ENCODE data around the gene DOC2B. TPM values are rescaled to one million over a fixed set of nuclear protein-coding genes. Genes with fewer than 3 reads are reported as not detected.

DOC2B gene
- polyA plus RNA-seq, 1 of the 3 experiments (the other 2 are of a cell fraction), result 0.16 TPM

GRCh38 chr17:208429-208828 lies 27.0 kb upstream of the DOC2B start (continued):
- TF ChIP-seq TCF12 (IDR thresholded peaks at IDR 0.05) (no peak), ELF1 (IDR thresholded peaks at IDR 0.05) (no peak), RCOR1 (IDR thresholded peaks at IDR 0.05; ENCODE audit: low read length) (no peak), FOSL2 (IDR thresholded peaks at IDR 0.05; ENCODE audit: borderline replicate concordance, low read depth) (no peak), GATA2 (CRISPR knock-in tag; IDR thresholded peaks at IDR 0.05) (no peak), NFIC (IDR thresholded peaks at IDR 0.05; ENCODE audit: borderline replicate concordance) (no peak), FOXM1 (IDR thresholded peaks at IDR 0.05; ENCODE audit: low read depth) (no peak)

- Histone ChIP-seq H3K9ac (no peak overlapping the region), H2AFZ (ENCODE audit: low read depth) (no peak overlapping the region), H3K4me2 (no peak overlapping the region), H4K20me1 (ENCODE audit: insufficient read depth) (no peaks in the 10 kb centered on the region), H3K27me3 (ENCODE audit: insufficient read depth) (no peaks in the 10 kb centered on the region), H3K4me3 (ENCODE audit: low read depth in 2 of 2, low read length in 1 of 2) (no peak overlapping the region), H3K36me3 (replicated peaks in 1 of 2; ENCODE audit: control insufficient read depth in 1 of 2, insufficient read depth in 2 of 2, low read length in 1 of 2) (no peaks in the 10 kb centered on the region), H3K9me3 (no peaks in the 10 kb centered on the region), H3K9me2 (no peaks in the 10 kb centered on the region), H3K27ac (ENCODE audit: low read depth in 2 of 2, low read length in 1 of 2) (no peak overlapping the region), H3F3A (replicated peaks; ENCODE audit: insufficient read depth) (no peaks in the 10 kb centered on the region), H3K79me2 (ENCODE audit: insufficient read depth) (no peaks in the 10 kb centered on the region), H3K4me1 (ENCODE audit: control insufficient read depth in 1 of 2, insufficient read depth in 2 of 2, low read depth in 1 of 2, low read length in 1 of 2) (no peaks in the 10 kb centered on the region)
- POLR2A ChIA-PET, result no interaction called here
- WGBS (ENCODE audit: low lambda C conversion rate), result 60% methylated on average over 8 of the region's 8 CpGs
- DNase-seq, result no peak
- TF ChIP-seq IRF3 (IDR thresholded peaks at IDR 0.05; ENCODE audit: low read depth, low read length) (no peak), FOXM1 (IDR thresholded peaks at IDR 0.05; ENCODE audit: low read depth) (no peak), JUND (IDR thresholded peaks at IDR 0.05) (no peak), EP300 (IDR thresholded peaks at IDR 0.05; ENCODE audit: borderline replicate concordance in 1 of 2, low read depth in 1 of 2, low read length in 1 of 2) (no peak), ELF1 (IDR thresholded peaks at IDR 0.05) (no peak), EZH2phosphoT487 (IDR thresholded peaks at IDR 0.05; ENCODE audit: borderline replicate concordance, low read depth) (no peak), TCF12 (IDR thresholded peaks at IDR 0.05) (no peak), RFX5 (IDR thresholded peaks at IDR 0.05; ENCODE audit: low read length) (no peak), USF2 (IDR thresholded peaks at IDR 0.05; ENCODE audit: borderline replicate concordance, low read depth, low read length) (no peak), POLR2AphosphoS5 (IDR thresholded peaks at IDR 0.05; ENCODE audit: low read depth, low read length) (no peak), MXI1 (IDR thresholded peaks at IDR 0.05; ENCODE audit: low read depth, low read length) (no peak), MAX (IDR thresholded peaks at IDR 0.05; ENCODE audit: low read depth) (no peak), TAF1 (IDR thresholded peaks at IDR 0.05; ENCODE audit: borderline replicate concordance, low read depth, low read length) (no peak)
- CTCF ChIA-PET, result no interaction called here
Observed at GRCh38 chr17:207775-208174, 26.3 kb upstream of the DOC2B start.
